KOPT-K1 (cell line): ENCODE data around the gene MFF.
"Not testable (repeated sequence)": the region's sequence is repeated elsewhere in the genome, so short reads cannot be mapped to it uniquely, and the experiment has no call there.

Source experiments
- H3K27ac ChIP-seq: fragments of 200-600 bp; sonication (generic); 2 replicates; pipeline ENCODE4 v1.5.1; 2016; ENCODE audit warnings: antibody characterized with exemption, mild to moderate bottlenecking, low read depth, low read length; ENCODE audit not compliant: poor library complexity, severe bottlenecking
- H3K36me3 ChIP-seq: fragments of 200-600 bp; sonication (generic); 2 replicates; pipeline ENCODE4 v1.5.1; 2017; ENCODE audit warnings: antibody characterized with exemption, mild to moderate bottlenecking, low read length, moderate library complexity; ENCODE audit not compliant: insufficient read depth
- H3K9me3 ChIP-seq: fragments of 200-600 bp; sonication (generic); 2 replicates; pipeline ENCODE4 v1.5.1; 2017; ENCODE audit warnings: antibody characterized with exemption, low read length, mild to moderate bottlenecking; ENCODE audit not compliant: insufficient read depth, poor library complexity, severe bottlenecking

The MFF gene

GRCh38 chr2:227379095-227379494, 54.0 kb downstream of the MFF start, which contains the start of gene TM4SF20:
Gene TM4SF20, minus strand, starts transcription at chr2:227379306. Its CDS starts 38 bp downstream, at chr2:227379268.
- H3K36me3 ChIP-seq: no peaks in the 10 kb centered on the region
- H3K9me3 ChIP-seq: no peaks in the 10 kb centered on the region
- no peak within 1 kb of the TSS for H3K27ac ChIP-seq

- H3K9me3 ChIP-seq, H3K27ac ChIP-seq, H3K36me3 ChIP-seq: not testable (repeated sequence)
These were observed 57.3 kb downstream of the MFF start for GRCh38 chr2:227382241-227382835.

GRCh38 chr2:227383686-227384085, 58.6 kb downstream of the MFF start:
- Histone ChIP-seq H3K9me3 (no peaks in the 10 kb centered on the region), H3K36me3 (no peaks in the 10 kb centered on the region), H3K27ac (no peak overlapping the region)

GRCh38 chr2:227386630-227387029, 61.6 kb downstream of the MFF start:
- Histone ChIP-seq H3K9me3 (no peaks in the 10 kb centered on the region), H3K27ac (no peak overlapping the region), H3K36me3 (no peaks in the 10 kb centered on the region)

- not testable (repeated sequence) for H3K36me3 ChIP-seq, H3K9me3 ChIP-seq, H3K27ac ChIP-seq
These were observed 62.5 kb downstream of the MFF start, which contains the start of gene SCYGR1 for GRCh38 chr2:227387583-227387982. Gene SCYGR1, minus strand, starts transcription at chr2:227387949. Its CDS starts 0 bp downstream, at chr2:227387949.

GRCh38 chr2:227388537-227389011, 63.5 kb downstream of the MFF start:
- H3K9me3 ChIP-seq: no peaks in the 10 kb centered on the region
- no peak overlapping the region for H3K27ac ChIP-seq
- H3K36me3 ChIP-seq: no peaks in the 10 kb centered on the region

- Histone ChIP-seq H3K9me3 (no peaks in the 10 kb centered on the region), H3K36me3 (no peaks in the 10 kb centered on the region), H3K27ac (no peak overlapping the region)
These were observed 64.2 kb downstream of the MFF start for GRCh38 chr2:227389231-227389630.

- H3K27ac ChIP-seq: no peak overlapping the region
- H3K36me3 ChIP-seq: no peaks in the 10 kb centered on the region
- no peaks in the 10 kb centered on the region for H3K9me3 ChIP-seq
These were observed 64.6 kb downstream of the MFF start for GRCh38 chr2:227389661-227390060.

- H3K36me3 ChIP-seq: no peaks in the 10 kb centered on the region
- no peak overlapping the region for H3K27ac ChIP-seq
- no peaks in the 10 kb centered on the region for H3K9me3 ChIP-seq
These were observed 65.6 kb downstream of the MFF start for GRCh38 chr2:227390468-227391256.

GRCh38 chr2:227394401-227394800, 69.3 kb downstream of the MFF start:
- no peak overlapping the region for H3K27ac ChIP-seq
- no peaks in the 10 kb centered on the region for H3K9me3 ChIP-seq
- no peaks in the 10 kb centered on the region for H3K36me3 ChIP-seq

GRCh38 chr2:227395556-227395955, 70.5 kb downstream of the MFF start:
- Histone ChIP-seq H3K9me3 (no peaks in the 10 kb centered on the region), H3K36me3 (no peaks in the 10 kb centered on the region), H3K27ac (no peak overlapping the region)

- H3K36me3 ChIP-seq: no peaks in the 10 kb centered on the region
- H3K27ac ChIP-seq: no peak overlapping the region
- H3K9me3 ChIP-seq: no peaks in the 10 kb centered on the region
These were observed 72.5 kb downstream of the MFF start for GRCh38 chr2:227397562-227397961.

GRCh38 chr2:227398684-227399670, 73.9 kb downstream of the MFF start:
- Histone ChIP-seq H3K27ac (no peak overlapping the region), H3K36me3 (no peaks in the 10 kb centered on the region), H3K9me3 (no peaks in the 10 kb centered on the region)

GRCh38 chr2:227401550-227401949, 76.5 kb downstream of the MFF start:
- no peak overlapping the region for H3K27ac ChIP-seq
- H3K9me3 ChIP-seq: no peaks in the 10 kb centered on the region
- H3K36me3 ChIP-seq: no peaks in the 10 kb centered on the region

- Histone ChIP-seq H3K36me3 (no peaks in the 10 kb centered on the region), H3K9me3 (no peaks in the 10 kb centered on the region), H3K27ac (no peak overlapping the region)
These were observed 77.3 kb downstream of the MFF start for GRCh38 chr2:227402321-227402720.
